ENCODE data around the gene C17orf107.

Gene C17orf107

GRCh38 chr17:4877089-4877488 is 22.2 kb upstream of the C17orf107 start:
- DNase-seq = no peak

- DNase-seq = no peak
Observed at GRCh38 chr17:4879601-4880000, 19.7 kb upstream of the C17orf107 start.

GRCh38 chr17:4880857-4881256 is 18.5 kb upstream of the C17orf107 start:
- DNase-seq = no peak

- peak; percentile 66 to 67 for DNase-seq
Observed at GRCh38 chr17:4881761-4882555, 17.4 kb upstream of the C17orf107 start.

GRCh38 chr17:4884489-4884888 is 14.8 kb upstream of the C17orf107 start:
- DNase-seq = no peak

- DNase-seq = no peak
Observed at GRCh38 chr17:4886830-4887229, 12.5 kb upstream of the C17orf107 start.

GRCh38 chr17:4887581-4887980 is 11.8 kb upstream of the C17orf107 start:
- no peak for DNase-seq

- DNase-seq = no peak
Observed at GRCh38 chr17:4891411-4892410, 7.6 kb upstream of the C17orf107 start.

- DNase-seq = no peak
Observed at GRCh38 chr17:4892499-4893221, 6.7 kb upstream of the C17orf107 start.

- no peak for DNase-seq
Observed at GRCh38 chr17:4893272-4893671, 6.1 kb upstream of the C17orf107 start.

- DNase-seq = no peak
Observed at GRCh38 chr17:4893721-4894560, 5.4 kb upstream of the C17orf107 start.

- DNase-seq = no peak
Observed at GRCh38 chr17:4895121-4895520, 4.2 kb upstream of the C17orf107 start.

GRCh38 chr17:4895657-4896331 is 3.5 kb upstream of the C17orf107 start:
- DNase-seq = no peak

GRCh38 chr17:4896332-4897197 is 2.8 kb upstream of the C17orf107 start:
- DNase-seq = no peak

GRCh38 chr17:4897198-4897687 is 2.1 kb upstream of the C17orf107 start:
- DNase-seq = no peak

- DNase-seq = no peak
Observed at GRCh38 chr17:4897785-4898184, 1.6 kb upstream of the C17orf107 start.

- DNase-seq = no peak
Observed at GRCh38 chr17:4898351-4898750, 985 bp upstream of the C17orf107 start.

- DNase-seq = peak in 1 of 2 donors; percentile 33
Observed at GRCh38 chr17:4898927-4899326, 409 bp upstream of the C17orf107 start.

- peak; percentile 82 to 90 for DNase-seq
Observed at GRCh38 chr17:4900231-4901107, 1.1 kb downstream of the C17orf107 start.

Measured in CD4-positive, alpha-beta T cell treated with Interleukin-1 beta for 1 hour (primary cell).